H54 (cell line): ENCODE data around the gene SRSF2.

Experiments
- DNase-seq: peaks from one replicate; pipeline ENCODE4 v3.0.0; 2011; ENCODE audit warnings: low spot score, mixed read lengths; ENCODE audit not compliant: insufficient read length
- FAIRE-seq: peaks from 3 replicates; lab custom pipeline; 2011; peaks lifted over from hg19 to GRCh38; lab: Jason Lieb, UNC
- POLR2A ChIP-seq: IDR thresholded peaks from 2 replicates; pipeline ENCODE4 v1.6.1; 2011; ENCODE audit warnings: low read depth, mild to moderate bottlenecking, low read length

Gene SRSF2

GRCh38 chr17:76696763-76697701 lies 40.1 kb downstream of the SRSF2 start:
- no peak for FAIRE-seq

GRCh38 chr17:76695059-76695831 lies 41.9 kb downstream of the SRSF2 start:
- FAIRE-seq (no peak), DNase-seq (no peak)
- TF ChIP-seq POLR2A, result no peak

More at GRCh38 chr17:76696763-76697701, 40.1 kb downstream of the SRSF2 start:
- DNase-seq, result no peak
- no peak for TF ChIP-seq POLR2A

- DNase-seq (no peak), FAIRE-seq (no peak)
- TF ChIP-seq POLR2A, result no peak
Observed at GRCh38 chr17:76691379-76692191, 45.5 kb downstream of the SRSF2 start.

- FAIRE-seq, result no peak
- no peak for TF ChIP-seq POLR2A
- DNase-seq, result no peak
Observed at GRCh38 chr17:76690596-76691280, 46.4 kb downstream of the SRSF2 start.

- no peak for DNase-seq
- no peak for TF ChIP-seq POLR2A
- no peak for FAIRE-seq
Observed at GRCh38 chr17:76689859-76690258, 47.3 kb downstream of the SRSF2 start.

GRCh38 chr17:76688165-76688622 lies 48.9 kb downstream of the SRSF2 start:
- peak; percentile 42 for DNase-seq
- FAIRE-seq, result no peak
- TF ChIP-seq POLR2A, result no peak

GRCh38 chr17:76687298-76688164 lies 49.6 kb downstream of the SRSF2 start:
- FAIRE-seq, result no peak
- DNase-seq, result no peak
- TF ChIP-seq POLR2A, result no peak

- FAIRE-seq, result no peak
Observed at GRCh38 chr17:76686538-76687297, 50.4 kb downstream of the SRSF2 start.

GRCh38 chr17:76685846-76686245 lies 51.3 kb downstream of the SRSF2 start:
- no peak for TF ChIP-seq POLR2A
- no peak for FAIRE-seq
- DNase-seq, result no peak

More at GRCh38 chr17:76686538-76687297, 50.4 kb downstream of the SRSF2 start:
- TF ChIP-seq POLR2A, result no peak
- no peak for DNase-seq

GRCh38 chr17:76685366-76685765 lies 51.8 kb downstream of the SRSF2 start:
- TF ChIP-seq POLR2A, result no peak
- FAIRE-seq (no peak), DNase-seq (no peak)

GRCh38 chr17:76684756-76685155 lies 52.4 kb downstream of the SRSF2 start:
- TF ChIP-seq POLR2A, result no peak
- DNase-seq (no peak), FAIRE-seq (no peak)
